GM23338 (cell line): ENCODE data around the gene MAP4K3. TPM values are rescaled to one million over a fixed set of nuclear protein-coding genes. Genes with fewer than 3 reads are reported as not detected.

Experiments
- ATAC-seq: fragments of 200-7000 bp; cut with Tn5 transposase; 3 replicates; pipeline ENCODE4 v1.9.1; 2020
- DNase-seq: peaks from one replicate; pipeline ENCODE4 v3.0.0-alpha.2; 2015; ENCODE audit warnings: low spot score
- H2AFZ ChIP-seq: fragments of 200-600 bp; sonication (generic); 2 replicates; pipeline ENCODE4 v1.8.0; 2016; ENCODE audit warnings: antibody characterized with exemption, mild to moderate bottlenecking, moderate library complexity
- H3F3A ChIP-seq: fragments of 200-600 bp; sonication (generic); replicated peaks from 2 replicates; pipeline ENCODE4 v1.8.0; 2017; ENCODE audit warnings: antibody characterized with exemption, mixed run types, low read depth
- H3K27ac ChIP-seq: fragments of 200-600 bp; sonication (generic); 2 replicates; pipeline ENCODE4 v1.6.1; 2016; ENCODE audit warnings: low read depth
- H3K27me3 ChIP-seq: fragments of 200-600 bp; sonication (generic); 2 replicates; pipeline ENCODE4 v1.8.0; 2016; ENCODE audit warnings: mild to moderate bottlenecking, mixed run types, moderate library complexity; ENCODE audit not compliant: insufficient read depth
- H3K36me3 ChIP-seq: fragments of 200-600 bp; sonication (generic); 2 replicates; pipeline ENCODE4 v1.8.0; 2016; ENCODE audit warnings: mild to moderate bottlenecking; ENCODE audit not compliant: insufficient read depth
- H3K4me1 ChIP-seq: fragments of 200-600 bp; sonication (generic); 2 replicates; pipeline ENCODE4 v1.8.0; 2016; ENCODE audit warnings: mild to moderate bottlenecking, moderate library complexity; ENCODE audit not compliant: insufficient read depth
- H3K4me2 ChIP-seq: fragments of 200-600 bp; sonication (generic); 2 replicates; pipeline ENCODE4 v1.7.1; 2017; ENCODE audit warnings: mixed run types
- H3K4me3 ChIP-seq: fragments of 200-600 bp; sonication (generic); 2 replicates; pipeline ENCODE4 v1.6.1; 2016; ENCODE audit warnings: mixed run types
- H3K79me2 ChIP-seq: fragments of 200-600 bp; sonication (generic); replicated peaks from 2 replicates; pipeline ENCODE4 v1.8.0; 2017; ENCODE audit warnings: mild to moderate bottlenecking; ENCODE audit not compliant: insufficient read depth
- H3K9me2 ChIP-seq: fragments of 200-600 bp; sonication (generic); 2 replicates; pipeline ENCODE4 v1.8.0; 2017; ENCODE audit not compliant: insufficient read depth
- H4K20me1 ChIP-seq: fragments of 200-600 bp; sonication (generic); replicated peaks from 2 replicates; pipeline ENCODE4 v1.8.0; 2017; ENCODE audit warnings: mild to moderate bottlenecking; ENCODE audit not compliant: insufficient read depth
- H3K27ac Mint-ChIP-seq: 2 replicates; pipeline ENCODE4 v1.8.0; 2020; ENCODE audit warnings: inconsistent platforms, mild to moderate bottlenecking, moderate library complexity, mixed read lengths
- H3K27me3 Mint-ChIP-seq: 3 replicates; pipeline ENCODE4 v1.8.0; 2022; ENCODE audit warnings: low read depth, mild to moderate bottlenecking, moderate library complexity, mixed read lengths, inconsistent platforms; ENCODE audit not compliant: insufficient read depth, poor library complexity
- H3K36me3 Mint-ChIP-seq: 3 replicates; pipeline ENCODE4 v1.8.0; 2021; ENCODE audit warnings: low read depth, mild to moderate bottlenecking, inconsistent platforms, moderate library complexity, mixed read lengths
- H3K4me1 Mint-ChIP-seq: 3 replicates; pipeline ENCODE4 v1.8.0; 2020; ENCODE audit warnings: mild to moderate bottlenecking, inconsistent platforms, mixed read lengths
- H3K4me3 Mint-ChIP-seq: 3 replicates; pipeline ENCODE4 v1.8.0; 2021; ENCODE audit warnings: moderate library complexity, mild to moderate bottlenecking, inconsistent platforms, mixed read lengths
- H3K9me3 Mint-ChIP-seq: 3 replicates; pipeline ENCODE4 v1.8.0; 2020; ENCODE audit warnings: moderate library complexity, mild to moderate bottlenecking, inconsistent platforms, mixed read lengths
- CTCF ChIP-seq, 2 experiments: fragments of 200-600 bp in 1 of 2; sonication (generic) in 1 of 2; conservative IDR thresholded peaks; 2 replicates each; pipeline versions ENCODE4 v1.5.1 to v1.6.1; 2016 to 2017; ENCODE audit warnings: antibody characterized with exemption in 2 of 2, low read depth in 2 of 2, mild to moderate bottlenecking in 2 of 2, moderate library complexity in 1 of 2
- ETS1 ChIP-seq: IDR thresholded peaks from 2 replicates; pipeline ENCODE4 v1.6.1; 2016; ENCODE audit warnings: antibody characterized with exemption
- EZH2 ChIP-seq: fragments of 200-600 bp; sonication (generic); IDR thresholded peaks from one replicate; pipeline ENCODE4 v1.8.0; 2017; ENCODE audit warnings: antibody characterized with exemption, mild to moderate bottlenecking, low read depth; ENCODE audit not compliant: unreplicated experiment
- EZH2phosphoT487 ChIP-seq: fragments of 200-600 bp; sonication (generic); IDR thresholded peaks from one replicate; pipeline ENCODE4 v1.8.1; 2018; ENCODE audit warnings: antibody characterized with exemption; ENCODE audit not compliant: unreplicated experiment
- NANOG ChIP-seq: IDR thresholded peaks from 2 replicates; pipeline ENCODE4 v1.6.1; 2016; ENCODE audit warnings: antibody characterized with exemption, borderline replicate concordance
- POLR2AphosphoS5 ChIP-seq: IDR thresholded peaks from 2 replicates; pipeline ENCODE4 v1.6.1; 2016; ENCODE audit warnings: antibody characterized with exemption, low read depth
- STAT1 ChIP-seq: IDR thresholded peaks from one replicate; pipeline ENCODE4 v1.6.1; 2016; ENCODE audit warnings: antibody characterized with exemption; ENCODE audit not compliant: unreplicated experiment
- ZNF114 ChIP-seq: fragments of 250-450 bp; sonication (Bioruptor Pico); IDR thresholded peaks from 2 replicates; pipeline ENCODE4 v1.5.0; 2020; ENCODE audit warnings: mild to moderate bottlenecking, moderate library complexity
- ZNF331 ChIP-seq: fragments of 250-450 bp; sonication (Bioruptor Pico); IDR thresholded peaks from 2 replicates; pipeline ENCODE4 v1.5.0; 2020; ENCODE audit warnings: low read depth, mild to moderate bottlenecking, moderate library complexity
- ZNF462 ChIP-seq: fragments of 250-450 bp; sonication (Bioruptor Pico); IDR thresholded peaks from 2 replicates; pipeline ENCODE4 v1.5.0; 2020; ENCODE audit warnings: mild to moderate bottlenecking, moderate library complexity
- long read RNA-seq: library from polyadenylated mRNA; unstranded; transcript quantifications from one replicate; pipeline ENCODE4 v2.0.0, GENCODE V29; 2020; ENCODE audit not compliant: unreplicated experiment
- polyA plus RNA-seq: library from polyadenylated mRNA; unstranded; fragments of >200 nt; fragmentation: Nextera tagmentation; extraction: Ambion mirVana; gene quantifications from 2 replicates; pipeline ENCODE4 v1.2.1, GENCODE V29; 2016
- total RNA-seq: library from RNA; depleted of rRNA; stranded (reverse); fragments of >200 nt; shearing (Covaris generic); gene quantifications from 2 replicates; pipeline ENCODE4 v1.2.3, GENCODE V29; 2014; rRNA removed

The MAP4K3 gene
- total RNA-seq, result 80.9 and 90.7 TPM in 2 replicates
- polyA plus RNA-seq, result 27.4 and 33.0 TPM in 2 replicates
- long read RNA-seq, partial matches to known transcripts, result 0 of 1 reads
- long read RNA-seq, other reads (novel, unspliced or antisense), result 1 of 1 reads

- Histone ChIP-seq H3K4me3 (peak within 1 kb of the TSS; percentile 84), H3K79me2 (peaks cover 49% of the 10 kb centered on the region), H3K4me1 (peaks cover 56% of the 10 kb centered on the region), H3K27me3 (no peaks in the 10 kb centered on the region), H4K20me1 (peaks cover 40% of the 10 kb centered on the region), H3K27ac (no peak within 1 kb of the TSS; the same call in 1 of the 2 replicates), H3K9me2 (no peaks in the 10 kb centered on the region), H3K4me2 (peak within 1 kb of the TSS; percentile 97), H3K36me3 (no peaks in the 10 kb centered on the region), H3F3A (peaks cover 4% of the 10 kb centered on the region), H2AFZ (peak within 1 kb of the TSS; percentile 95)
- Mint-ChIP-seq H3K4me3 (peak within 1 kb of the TSS; percentile 92), H3K4me1 (peaks cover 57% of the 10 kb centered on the region), H3K36me3 (peaks cover 3% of the 10 kb centered on the region; the same call in 1 of the 3 replicates), H3K9me3 (no peaks in the 10 kb centered on the region), H3K27me3 (peaks cover 1% of the 10 kb centered on the region), H3K27ac (peak within 1 kb of the TSS; percentile 84)
- peak; percentile 98 for DNase-seq
- TF ChIP-seq EZH2 (no peak), POLR2AphosphoS5 (peak; percentile 45)
- ATAC-seq, result peak; percentile 82
Measured at GRCh38 chr2:39436592-39437521, at the start of gene MAP4K3. Gene MAP4K3 (minus strand): TSS chr2:39437285. CDS start chr2:39436987, 298 bp downstream.

GRCh38 chr2:39486071-39486470, 49.0 kb upstream of the MAP4K3 start:
- Mint-ChIP-seq H3K9me3 (no peaks in the 10 kb centered on the region), H3K4me3 (no peak overlapping the region), H3K27ac (0 out of 2 replicates have a peak overlapping the region, but pooled peaks have one; percentile 11), H3K4me1 (peaks cover 50% of the 10 kb centered on the region), H3K27me3 (peaks cover 2% of the 10 kb centered on the region), H3K36me3 (no peaks in the 10 kb centered on the region; the same call in 2 of the 3 replicates)
- Histone ChIP-seq H3K79me2 (no peaks in the 10 kb centered on the region), H3K4me3 (no peak overlapping the region), H3F3A (peaks cover 14% of the 10 kb centered on the region), H3K4me2 (no peak overlapping the region; the same call in 1 of the 2 replicates), H3K36me3 (no peaks in the 10 kb centered on the region), H3K27ac (peak overlapping the region; percentile 62; the same call in 1 of the 2 replicates), H4K20me1 (no peaks in the 10 kb centered on the region), H3K9me2 (no peaks in the 10 kb centered on the region), H3K4me1 (peaks cover 68% of the 10 kb centered on the region), H3K27me3 (no peaks in the 10 kb centered on the region), H2AFZ (no peak overlapping the region)
- TF ChIP-seq ZNF331 (CRISPR knock-in tag), result no peak
- no peak for TF ChIP-seq STAT1
- no peak for TF ChIP-seq ETS1
- no peak for TF ChIP-seq ZNF114
- TF ChIP-seq EZH2phosphoT487, result no peak
- no peak for TF ChIP-seq EZH2
- TF ChIP-seq NANOG, result no peak
- no peak for TF ChIP-seq ZNF462 (CRISPR knock-in tag)
- TF ChIP-seq CTCF (conservative IDR thresholded peaks at IDR 0.05; ENCODE audit: low read depth in 2 of 2), result no peak
- ATAC-seq, result no peak
- no peak for DNase-seq
